Neutrophil (primary cell): ENCODE results near the gene HIGD1A.

Experiments used
- H3K27ac ChIP-seq: fragments of 200-600 bp; sonication (generic); 2 replicates; pipeline ENCODE4 v1.5.1; 2016; ENCODE audit warnings: mild to moderate bottlenecking, moderate library complexity
- H3K27me3 ChIP-seq: fragments of 200-600 bp; sonication (generic); 2 replicates; pipeline ENCODE4 v1.6.0; 2016; ENCODE audit warnings: mild to moderate bottlenecking
- H3K36me3 ChIP-seq: fragments of 200-600 bp; sonication (generic); 2 replicates; pipeline ENCODE4 v1.5.1; 2017
- H3K4me1 ChIP-seq, 2 experiments: fragments of 200-600 bp in 1 of 2; sonication (generic) in 1 of 2; 1 replicate in 1 of 2; 2 replicates in 1 of 2; pipeline versions ENCODE4 v1.5.1 to v1.6.1; 2013 to 2016; ENCODE audit warnings: low read depth in 1 of 2, low read length in 1 of 2, mild to moderate bottlenecking in 1 of 2, moderate library complexity in 1 of 2; ENCODE audit not compliant: control insufficient read depth in 1 of 2, insufficient read depth in 1 of 2
- H3K4me3 ChIP-seq, 2 experiments: fragments of 200-600 bp in 1 of 2; sonication (generic) in 1 of 2; 1 replicate in 1 of 2; 2 replicates in 1 of 2; pipeline ENCODE4 v1.5.1; 2013 to 2016; ENCODE audit warnings: low read depth in 1 of 2, low read length in 1 of 2, mild to moderate bottlenecking in 1 of 2, moderate library complexity in 1 of 2
- H3K9me3 ChIP-seq: fragments of 200-600 bp; sonication (generic); 2 replicates; pipeline ENCODE4 v1.5.1; 2016
- TF ChIP-seq, protein P1 (sequence below): fragments of 200-600 bp; sonication (generic); IDR thresholded peaks from 2 replicates; pipeline ENCODE4 v1.5.1; 2016; ENCODE audit warnings: antibody characterized with exemption

Gene HIGD1A

DNA sequence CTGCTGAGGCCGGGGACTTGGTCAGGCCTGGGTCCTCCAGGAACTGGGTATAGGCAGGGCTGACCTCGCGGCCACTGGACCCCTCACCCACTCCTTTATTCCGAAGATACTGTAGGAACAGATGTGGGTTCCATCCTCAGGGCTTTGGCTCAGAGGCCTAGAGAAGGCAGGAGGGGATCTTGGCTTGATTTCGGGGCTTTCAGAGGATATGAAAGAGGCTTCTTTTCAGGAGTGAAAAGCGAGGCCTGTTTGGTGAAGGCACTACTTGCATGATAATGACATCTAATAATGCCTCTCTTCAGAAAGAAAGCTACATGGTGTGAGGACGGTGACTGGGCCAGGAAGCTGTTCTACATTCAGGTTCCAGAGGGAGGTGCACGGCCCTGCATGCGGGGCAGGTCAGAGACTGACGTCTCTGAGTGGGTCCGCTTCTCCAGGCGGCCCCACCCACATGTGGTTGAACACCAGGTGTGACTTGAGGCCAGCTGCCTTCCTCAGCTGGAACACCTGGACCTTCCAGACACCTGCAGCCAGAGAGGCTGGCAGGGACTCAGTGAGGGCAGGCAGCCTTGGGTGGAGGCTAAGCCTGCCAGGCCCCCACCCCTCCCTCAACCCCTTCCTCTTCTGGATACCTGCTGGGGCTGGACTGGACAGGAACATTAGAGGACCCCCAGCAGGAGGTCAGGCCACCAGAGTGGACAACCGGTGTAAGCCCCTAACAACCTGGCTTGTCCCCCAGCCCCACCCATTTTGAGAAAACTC is 70.6 kb downstream of the HIGD1A start:
- Histone ChIP-seq H3K36me3 (no peaks in the 10 kb centered on the region), H3K4me3 (no peak overlapping the region), H3K9me3 (no peaks in the 10 kb centered on the region), H3K27me3 (no peaks in the 10 kb centered on the region), H3K27ac (no peak overlapping the region), H3K4me1 (no peaks in the 10 kb centered on the region)
- TF ChIP-seq, protein P1, sequence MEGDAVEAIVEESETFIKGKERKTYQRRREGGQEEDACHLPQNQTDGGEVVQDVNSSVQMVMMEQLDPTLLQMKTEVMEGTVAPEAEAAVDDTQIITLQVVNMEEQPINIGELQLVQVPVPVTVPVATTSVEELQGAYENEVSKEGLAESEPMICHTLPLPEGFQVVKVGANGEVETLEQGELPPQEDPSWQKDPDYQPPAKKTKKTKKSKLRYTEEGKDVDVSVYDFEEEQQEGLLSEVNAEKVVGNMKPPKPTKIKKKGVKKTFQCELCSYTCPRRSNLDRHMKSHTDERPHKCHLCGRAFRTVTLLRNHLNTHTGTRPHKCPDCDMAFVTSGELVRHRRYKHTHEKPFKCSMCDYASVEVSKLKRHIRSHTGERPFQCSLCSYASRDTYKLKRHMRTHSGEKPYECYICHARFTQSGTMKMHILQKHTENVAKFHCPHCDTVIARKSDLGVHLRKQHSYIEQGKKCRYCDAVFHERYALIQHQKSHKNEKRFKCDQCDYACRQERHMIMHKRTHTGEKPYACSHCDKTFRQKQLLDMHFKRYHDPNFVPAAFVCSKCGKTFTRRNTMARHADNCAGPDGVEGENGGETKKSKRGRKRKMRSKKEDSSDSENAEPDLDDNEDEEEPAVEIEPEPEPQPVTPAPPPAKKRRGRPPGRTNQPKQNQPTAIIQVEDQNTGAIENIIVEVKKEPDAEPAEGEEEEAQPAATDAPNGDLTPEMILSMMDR: no peak
